ENCODE measurements around the gene CSRP1. TPM values are rescaled to one million over a fixed set of nuclear protein-coding genes. Genes with fewer than 3 reads are reported as not detected.

The CSRP1 gene
- total RNA-seq, 2 experiments from 2014 or later: 46.4 to 89.8 TPM

DNA sequence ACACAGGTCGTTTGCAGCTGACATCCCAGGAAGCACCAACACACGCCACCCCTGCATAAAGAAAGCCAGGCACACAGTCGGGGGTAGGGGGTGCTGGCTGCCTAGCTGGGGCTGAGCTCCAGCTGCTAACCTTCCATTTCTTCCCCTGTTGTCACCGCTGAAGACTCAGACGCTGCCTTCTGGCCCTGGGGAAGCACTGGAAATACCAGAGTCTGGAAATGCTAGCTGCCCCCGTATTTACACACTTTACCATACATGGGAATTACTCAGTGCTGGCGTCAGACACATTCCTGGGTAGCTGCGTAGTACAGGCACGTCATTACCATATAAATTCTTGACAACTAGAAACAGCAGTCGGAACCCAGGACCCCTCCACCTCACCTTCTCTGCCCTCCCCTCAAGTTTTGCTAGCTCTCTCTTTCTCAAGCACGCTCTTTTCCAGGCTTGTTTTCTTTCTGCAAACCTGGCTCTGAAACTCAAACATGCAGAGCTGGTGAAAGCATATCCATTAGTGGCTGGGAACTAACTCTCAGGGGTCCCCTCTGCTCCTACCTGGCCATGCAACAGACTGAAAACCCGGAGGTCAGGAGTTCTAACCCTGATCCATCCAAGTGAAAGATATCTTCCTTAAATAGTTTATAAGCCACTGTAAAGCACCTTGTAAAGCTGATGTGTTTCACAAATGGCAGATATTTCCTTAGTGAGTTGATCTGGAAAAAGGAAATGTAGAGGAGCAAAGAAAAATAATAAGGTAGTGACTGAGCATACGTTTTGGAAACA, 3.3 kb downstream of the CSRP1 start:
- Histone ChIP-seq H3K4me2 (ENCODE audit: low read length) (peak overlapping the region; percentile 79), H2AFZ (ENCODE audit: low read length) (no peak overlapping the region; the same call in 1 of the 2 replicates), H3K79me2 (ENCODE audit: insufficient read depth, low read depth, low read length) (peaks cover 33% of the 10 kb centered on the region; the same call in 1 of the 2 replicates), H3K4me1 (ENCODE audit: insufficient read depth, low read length, poor library complexity, severe bottlenecking) (peaks cover 63% of the 10 kb centered on the region), H4K20me1 (ENCODE audit: insufficient read depth, low read length) (peaks cover 4% of the 10 kb centered on the region; the same call in 1 of the 2 replicates), H3K4me3 (ENCODE audit: low read depth, low read length, poor library complexity, severe bottlenecking) (peak overlapping the region; percentile 15), H3K36me3 (ENCODE audit: insufficient read depth, low read length) (no peaks in the 10 kb centered on the region), H3K27ac (ENCODE audit: low read depth, low read length, poor library complexity, severe bottlenecking) (peak overlapping the region; percentile 41), H3K9me2 (ENCODE audit: insufficient read depth, low read length) (no peaks in the 10 kb centered on the region), H3K9me3 (ENCODE audit: low read length) (no peaks in the 10 kb centered on the region)
- POLR2A ChIA-PET: interaction anchor here (0.5 to 3.8 kb wide), 7 partner anchors 8 to 914 kb away, joined by 3 to 32 read pairs (median 3); no protein-coding TSS in a partner anchor
- CTCF ChIA-PET (ENCODE audit: unreplicated experiment): interaction anchor here (0.6 to 3.1 kb wide), 5 partner anchors 9 to 90 kb away, joined by 3 to 24 read pairs (median 4); no protein-coding TSS in a partner anchor
- no peak for TF ChIP-seq EZH2phosphoT487 (IDR thresholded peaks at IDR 0.05; ENCODE audit: borderline replicate concordance, low read depth, low read length)
- no peak for TF ChIP-seq CTCF (conservative IDR thresholded peaks at IDR 0.05; ENCODE audit: low read length)
- BruUV-seq (replicated peaks): no TSS peak
- no peak for DNase-seq (ENCODE audit: low spot score)
- intact Hi-C loops (cut with micrococcal nuclease; ENCODE audit: unreplicated experiment): no loop called here

- H4K20me1 ChIP-seq (ENCODE audit: insufficient read depth, low read length): peaks cover 4% of the 10 kb centered on the region; the same call in 1 of the 2 replicates
- H3K9me3 ChIP-seq (ENCODE audit: low read length): no peaks in the 10 kb centered on the region
- no TSS peak for BruUV-seq (replicated peaks)
- no peaks in the 10 kb centered on the region for H3K9me2 ChIP-seq (ENCODE audit: insufficient read depth, low read length)
- peak overlapping the region; percentile 79 for H3K4me2 ChIP-seq (ENCODE audit: low read length)
- H3K4me3 ChIP-seq (ENCODE audit: low read depth, low read length, poor library complexity, severe bottlenecking): peak overlapping the region; percentile 30
- intact Hi-C loops (cut with micrococcal nuclease; ENCODE audit: unreplicated experiment): no loop called here
- peak overlapping the region; percentile 41 for H3K27ac ChIP-seq (ENCODE audit: low read depth, low read length, poor library complexity, severe bottlenecking)
- no peaks in the 10 kb centered on the region for H3K36me3 ChIP-seq (ENCODE audit: insufficient read depth, low read length)
- DNase-seq (ENCODE audit: low spot score): no peak
- CTCF ChIA-PET (ENCODE audit: unreplicated experiment): interaction anchor here (1.1 to 3.1 kb wide), 2 partner anchors 10 to 21 kb away, joined by 4 to 24 read pairs; no protein-coding TSS in a partner anchor
- POLR2A ChIA-PET: interaction anchor here (0.6 to 3.8 kb wide), 5 partner anchors 9 to 84 kb away, joined by 3 to 32 read pairs (median 4); no protein-coding TSS in a partner anchor
- TF ChIP-seq EZH2phosphoT487 (IDR thresholded peaks at IDR 0.05; ENCODE audit: borderline replicate concordance, low read depth, low read length) (no peak), CTCF (conservative IDR thresholded peaks at IDR 0.05; ENCODE audit: low read length) (no peak)
- H3K4me1 ChIP-seq (ENCODE audit: insufficient read depth, low read length, poor library complexity, severe bottlenecking): peaks cover 52% of the 10 kb centered on the region
- H2AFZ ChIP-seq (ENCODE audit: low read length): no peak overlapping the region
- peaks cover 33% of the 10 kb centered on the region; the same call in 1 of the 2 replicates for H3K79me2 ChIP-seq (ENCODE audit: insufficient read depth, low read depth, low read length)
Measured at GRCh38 chr1:201502511-201502857, 4.4 kb downstream of the CSRP1 start.
